HEK293 (cell line): Measurements from ENCODE around the gene CDRT4.

Experiments used
- CTCF ChIA-PET: fragments of 350-600 bp; formaldehyde crosslinking; extraction: SDS; loops from one replicate; lab custom pipeline; 2021; ENCODE audit warnings: antibody characterized with exemption; lab: Yijun Ruan, JAX
- POLR2A ChIA-PET: fragments of 300-600 bp; formaldehyde crosslinking; extraction: SDS; loops from one replicate; lab custom pipeline; 2020; ENCODE audit warnings: antibody characterized with exemption, inconsistent platforms; lab: Yijun Ruan, JAX
- H3K27ac ChIP-seq: fragments of 200-500 bp; sonication (Bioruptor generic); 2 replicates; pipeline ENCODE4 v1.5.1; 2014; ENCODE audit warnings: low read depth, low read length, control low read depth, inconsistent platforms; ENCODE audit errors: extremely low read depth
- H3K36me3 ChIP-seq, 2 experiments: fragments of 200-500 bp in 1 of 2; sonication (Bioruptor generic) in 1 of 2; 1 replicate in 1 of 2; 2 replicates in 1 of 2; pipeline ENCODE4 v1.5.1; 2014 to 2017; ENCODE audit warnings: inconsistent platforms in 2 of 2, low read length in 2 of 2; ENCODE audit not compliant: control insufficient read depth in 2 of 2, insufficient read depth in 1 of 2
- H3K4me1 ChIP-seq: fragments of 200-500 bp; sonication (Bioruptor generic); 2 replicates; pipeline ENCODE4 v1.5.1; 2014; ENCODE audit warnings: mild to moderate bottlenecking, low read length, inconsistent platforms; ENCODE audit not compliant: control insufficient read depth, insufficient read depth
- H3K4me3 ChIP-seq: 2 replicates; pipeline ENCODE4 v1.5.1; 2011; ENCODE audit warnings: low read depth, mild to moderate bottlenecking, control low read depth, low read length, moderate library complexity
- H3K9me3 ChIP-seq: fragments of 200-500 bp; sonication (Bioruptor generic); 2 replicates; pipeline ENCODE4 v1.5.1; 2014; ENCODE audit warnings: low read depth, low read length, inconsistent platforms; ENCODE audit not compliant: control insufficient read depth, insufficient read depth
- GFI1B ChIP-seq: fragments of 450-650 bp; formaldehyde crosslinking; IDR thresholded peaks from 2 replicates; pipeline ENCODE4 v1.5.1; 2016; ENCODE audit warnings: missing biosample characterization, missing genetic modification characterization
- IKZF3 ChIP-seq: fragments of 450-650 bp; IDR thresholded peaks from 2 replicates; pipeline ENCODE4 v1.5.0; 2018; ENCODE audit warnings: missing biosample characterization, mild to moderate bottlenecking, missing genetic modification characterization, moderate library complexity
- SP7 ChIP-seq: fragments of 450-650 bp; formaldehyde crosslinking; IDR thresholded peaks from 2 replicates; pipeline ENCODE4 v1.5.1; 2016; ENCODE audit warnings: missing biosample characterization, missing genetic modification characterization
- ZFP37 ChIP-seq: fragments of 450-650 bp; formaldehyde crosslinking; IDR thresholded peaks from 2 replicates; pipeline ENCODE4 v1.5.1; 2016; ENCODE audit warnings: missing biosample characterization, missing genetic modification characterization
- ZIC2 ChIP-seq: fragments of 450-650 bp; formaldehyde crosslinking; IDR thresholded peaks from 2 replicates; pipeline ENCODE4 v1.5.1; 2016; ENCODE audit warnings: missing biosample characterization, missing genetic modification characterization
- ZNF10 ChIP-seq: fragments of 450-650 bp; formaldehyde crosslinking; IDR thresholded peaks from 2 replicates; pipeline ENCODE4 v1.5.1; 2017; ENCODE audit warnings: missing biosample characterization, missing genetic modification characterization
- ZNF169 ChIP-seq: fragments of 450-650 bp; formaldehyde crosslinking; IDR thresholded peaks from 2 replicates; pipeline ENCODE4 v1.5.1; 2016; ENCODE audit warnings: missing biosample characterization, missing genetic modification characterization
- ZNF366 ChIP-seq: fragments of 450-650 bp; formaldehyde crosslinking; conservative IDR thresholded peaks from 2 replicates; pipeline ENCODE4 v1.5.1; 2016; ENCODE audit warnings: missing biosample characterization, missing genetic modification characterization
- ZNF394 ChIP-seq: fragments of 450-650 bp; formaldehyde crosslinking; IDR thresholded peaks from 2 replicates; pipeline ENCODE4 v1.5.1; 2016; ENCODE audit warnings: missing biosample characterization, missing genetic modification characterization, mild to moderate bottlenecking, moderate library complexity, borderline replicate concordance
- ZNF426 ChIP-seq: fragments of 450-650 bp; formaldehyde crosslinking; IDR thresholded peaks from 2 replicates; pipeline ENCODE4 v1.5.1; 2017; ENCODE audit warnings: missing biosample characterization, missing genetic modification characterization, mild to moderate bottlenecking, inconsistent platforms, moderate library complexity
- ZNF501 ChIP-seq: fragments of 450-650 bp; formaldehyde crosslinking; IDR thresholded peaks from 2 replicates; pipeline ENCODE4 v1.5.1; 2016; ENCODE audit warnings: missing biosample characterization, missing genetic modification characterization
- ZNF514 ChIP-seq: fragments of 450-650 bp; formaldehyde crosslinking; IDR thresholded peaks from 2 replicates; pipeline ENCODE4 v1.5.1; 2016; ENCODE audit warnings: missing biosample characterization, missing genetic modification characterization
- ZNF660 ChIP-seq: fragments of 450-650 bp; IDR thresholded peaks from 2 replicates; pipeline ENCODE4 v1.5.1; 2018; ENCODE audit warnings: missing biosample characterization, mild to moderate bottlenecking, missing genetic modification characterization
- ZNF670 ChIP-seq: fragments of 450-650 bp; formaldehyde crosslinking; IDR thresholded peaks from 2 replicates; pipeline ENCODE4 v1.5.1; 2016; ENCODE audit warnings: missing biosample characterization, missing genetic modification characterization, low read depth
- ZNF677 ChIP-seq: fragments of 450-650 bp; IDR thresholded peaks from 2 replicates; pipeline ENCODE4 v1.5.0; 2018; ENCODE audit warnings: missing biosample characterization, mild to moderate bottlenecking, missing genetic modification characterization, moderate library complexity
- ZNF768 ChIP-seq: fragments of 450-650 bp; formaldehyde crosslinking; IDR thresholded peaks from 2 replicates; pipeline ENCODE4 v1.5.1; 2018; ENCODE audit warnings: missing biosample characterization, mild to moderate bottlenecking, missing genetic modification characterization
- ZNF785 ChIP-seq: fragments of 450-650 bp; formaldehyde crosslinking; IDR thresholded peaks from 2 replicates; pipeline ENCODE4 v1.5.1; 2016; ENCODE audit warnings: missing biosample characterization, missing genetic modification characterization
- TF ChIP-seq, protein P1 (sequence below): fragments of 450-650 bp; formaldehyde crosslinking; IDR thresholded peaks from 2 replicates; pipeline ENCODE4 v1.5.1; 2016; ENCODE audit warnings: missing biosample characterization, missing genetic modification characterization
- TF ChIP-seq, protein P2 (sequence below): fragments of 450-650 bp; formaldehyde crosslinking; IDR thresholded peaks from 2 replicates; pipeline ENCODE4 v1.5.1; 2016; ENCODE audit warnings: missing biosample characterization, missing genetic modification characterization, borderline replicate concordance

CDRT4 gene

DNA sequence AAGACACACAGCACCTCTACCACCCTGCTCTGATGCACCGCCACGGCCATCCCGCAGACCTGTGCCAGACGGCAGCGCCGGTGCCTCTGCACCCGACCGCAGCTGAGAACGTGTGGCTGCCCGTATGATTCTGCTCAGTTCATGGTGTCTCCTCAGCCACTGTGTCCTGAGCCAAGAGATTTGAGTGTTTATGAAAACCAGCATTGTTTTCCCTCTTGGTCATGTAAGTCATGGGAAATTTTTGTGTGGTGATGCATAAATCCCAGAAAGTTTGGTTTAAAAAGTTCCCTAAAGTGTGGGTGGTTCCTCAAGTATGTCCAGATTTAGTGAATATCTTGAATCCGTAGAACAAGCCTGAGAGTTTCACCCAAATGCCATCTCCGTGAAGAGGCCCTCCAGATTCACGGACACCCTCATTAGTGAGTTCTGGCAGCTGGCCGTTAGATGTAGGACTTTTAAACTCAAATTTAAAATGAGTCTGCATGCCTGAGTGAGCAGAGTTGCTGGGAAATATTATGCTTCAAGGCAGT lies 57.6 kb downstream of the CDRT4 start (continued):
- TF ChIP-seq ZNF670 (tag by site-specific recombination): no peak
- no peak for TF ChIP-seq ZNF514 (tag by site-specific recombination)
- TF ChIP-seq ZNF426: no peak

DNA sequence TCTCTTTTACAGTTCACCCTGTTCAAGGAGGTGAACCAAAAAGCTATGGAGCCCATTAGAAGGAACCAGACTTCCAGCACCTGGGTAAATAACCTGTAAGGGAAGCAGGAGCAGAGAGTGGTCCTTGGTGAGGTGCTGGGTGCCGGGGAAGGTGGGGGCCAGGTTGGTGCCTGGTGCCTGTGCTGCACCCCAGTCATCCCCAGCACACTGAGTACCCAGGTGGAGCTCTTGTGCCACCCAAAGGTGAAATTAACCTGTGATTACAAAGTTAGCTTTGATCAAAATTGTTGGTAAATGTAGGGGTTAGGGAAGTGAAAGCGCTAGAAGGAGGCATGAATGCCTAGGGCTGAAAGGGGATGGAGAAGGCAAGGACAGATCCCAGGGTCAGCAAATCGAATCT lies 58.6 kb downstream of the CDRT4 start:
- H3K9me3 ChIP-seq: no peaks in the 10 kb centered on the region
- ChIA-PET POLR2A (no interaction called here), CTCF (interaction anchor here (1.1 kb wide), 1 partner anchor 162 kb away, joined by 3 read pairs; no protein-coding TSS in a partner anchor)
- H3K4me3 ChIP-seq: no peak overlapping the region
- H3K27ac ChIP-seq: no peak overlapping the region
- TF ChIP-seq ZNF785: no peak
- TF ChIP-seq, protein P1, sequence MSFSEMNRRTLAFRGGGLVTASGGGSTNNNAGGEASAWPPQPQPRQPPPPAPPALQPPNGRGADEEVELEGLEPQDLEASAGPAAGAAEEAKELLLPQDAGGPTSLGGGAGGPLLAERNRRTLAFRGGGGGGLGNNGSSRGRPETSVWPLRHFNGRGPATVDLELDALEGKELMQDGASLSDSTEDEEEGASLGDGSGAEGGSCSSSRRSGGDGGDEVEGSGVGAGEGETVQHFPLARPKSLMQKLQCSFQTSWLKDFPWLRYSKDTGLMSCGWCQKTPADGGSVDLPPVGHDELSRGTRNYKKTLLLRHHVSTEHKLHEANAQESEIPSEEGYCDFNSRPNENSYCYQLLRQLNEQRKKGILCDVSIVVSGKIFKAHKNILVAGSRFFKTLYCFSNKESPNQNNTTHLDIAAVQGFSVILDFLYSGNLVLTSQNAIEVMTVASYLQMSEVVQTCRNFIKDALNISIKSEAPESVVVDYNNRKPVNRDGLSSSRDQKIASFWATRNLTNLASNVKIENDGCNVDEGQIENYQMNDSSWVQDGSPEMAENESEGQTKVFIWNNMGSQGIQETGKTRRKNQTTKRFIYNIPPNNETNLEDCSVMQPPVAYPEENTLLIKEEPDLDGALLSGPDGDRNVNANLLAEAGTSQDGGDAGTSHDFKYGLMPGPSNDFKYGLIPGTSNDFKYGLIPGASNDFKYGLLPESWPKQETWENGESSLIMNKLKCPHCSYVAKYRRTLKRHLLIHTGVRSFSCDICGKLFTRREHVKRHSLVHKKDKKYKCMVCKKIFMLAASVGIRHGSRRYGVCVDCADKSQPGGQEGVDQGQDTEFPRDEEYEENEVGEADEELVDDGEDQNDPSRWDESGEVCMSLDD (tag by site-specific recombination): no peak
- no peak for TF ChIP-seq ZNF768 (tag by site-specific recombination)
- no peak for TF ChIP-seq ZNF366
- no peak for TF ChIP-seq ZNF660 (tag by site-specific recombination)
- TF ChIP-seq SP7: no peak
- TF ChIP-seq IKZF3 (tag by site-specific recombination): no peak
- TF ChIP-seq ZNF426: no peak
- no peak for TF ChIP-seq ZNF394 (tag by site-specific recombination)
- TF ChIP-seq, protein P2, sequence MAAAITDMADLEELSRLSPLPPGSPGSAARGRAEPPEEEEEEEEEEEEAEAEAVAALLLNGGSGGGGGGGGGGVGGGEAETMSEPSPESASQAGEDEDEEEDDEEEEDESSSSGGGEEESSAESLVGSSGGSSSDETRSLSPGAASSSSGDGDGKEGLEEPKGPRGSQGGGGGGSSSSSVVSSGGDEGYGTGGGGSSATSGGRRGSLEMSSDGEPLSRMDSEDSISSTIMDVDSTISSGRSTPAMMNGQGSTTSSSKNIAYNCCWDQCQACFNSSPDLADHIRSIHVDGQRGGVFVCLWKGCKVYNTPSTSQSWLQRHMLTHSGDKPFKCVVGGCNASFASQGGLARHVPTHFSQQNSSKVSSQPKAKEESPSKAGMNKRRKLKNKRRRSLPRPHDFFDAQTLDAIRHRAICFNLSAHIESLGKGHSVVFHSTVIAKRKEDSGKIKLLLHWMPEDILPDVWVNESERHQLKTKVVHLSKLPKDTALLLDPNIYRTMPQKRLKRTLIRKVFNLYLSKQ (tag by site-specific recombination): no peak
- TF ChIP-seq ZNF10: no peak
- TF ChIP-seq ZNF501 (tag by site-specific recombination): no peak
- no peak for TF ChIP-seq GFI1B (tag by site-specific recombination)
- TF ChIP-seq ZFP37 (tag by site-specific recombination): no peak
- no peak for TF ChIP-seq ZNF169
- H3K4me1 ChIP-seq: no peaks in the 10 kb centered on the region
- H3K36me3 ChIP-seq: no peaks in the 10 kb centered on the region

DNA sequence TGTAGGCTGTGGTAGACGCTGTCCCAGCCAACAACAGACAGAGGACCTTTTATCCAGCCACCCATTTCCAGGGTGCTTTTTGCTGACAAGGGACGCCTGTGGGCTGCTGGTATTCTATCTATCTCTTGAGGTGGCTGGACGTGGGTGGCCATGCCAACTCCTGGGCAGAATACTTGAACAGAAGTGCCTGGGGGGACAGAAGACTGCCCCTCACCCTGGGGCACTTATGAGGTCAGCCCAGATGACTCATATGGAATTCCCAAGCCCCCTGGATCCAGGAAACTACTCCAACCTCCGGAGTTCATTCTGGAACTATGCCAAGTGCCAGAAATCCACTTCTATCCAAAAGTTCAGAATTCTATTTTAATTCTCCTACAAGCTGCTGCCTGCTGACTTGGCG lies 61.3 kb downstream of the CDRT4 start:
- no peak overlapping the region for H3K27ac ChIP-seq
- no peaks in the 10 kb centered on the region for H3K36me3 ChIP-seq
- CTCF ChIA-PET: no interaction called here
- H3K4me1 ChIP-seq: no peaks in the 10 kb centered on the region
- no peak overlapping the region for H3K4me3 ChIP-seq
- TF ChIP-seq ZIC2 (tag by site-specific recombination) (peak; percentile 29; the same call in 1 of the 2 replicates), ZNF677 (tag by site-specific recombination) (no peak)
- TF ChIP-seq, all 188 proteins: peak for 1
- H3K9me3 ChIP-seq: no peaks in the 10 kb centered on the region
- POLR2A ChIA-PET: no interaction called here
